Cortex of kidney (tissue), 1 donor: Measurements from ENCODE around the gene HEMGN.

Experiments used
- DNase-seq: peaks from one replicate; lab custom pipeline; 2025; lab: John Stamatoyannopoulos, UW

HEMGN gene

GRCh38 chr9:97895211-97895610 lies 42.8 kb downstream of the HEMGN start:
- DNase-seq: no peak

GRCh38 chr9:97892421-97892820 lies 45.6 kb downstream of the HEMGN start:
- DNase-seq: no peak

DNA sequence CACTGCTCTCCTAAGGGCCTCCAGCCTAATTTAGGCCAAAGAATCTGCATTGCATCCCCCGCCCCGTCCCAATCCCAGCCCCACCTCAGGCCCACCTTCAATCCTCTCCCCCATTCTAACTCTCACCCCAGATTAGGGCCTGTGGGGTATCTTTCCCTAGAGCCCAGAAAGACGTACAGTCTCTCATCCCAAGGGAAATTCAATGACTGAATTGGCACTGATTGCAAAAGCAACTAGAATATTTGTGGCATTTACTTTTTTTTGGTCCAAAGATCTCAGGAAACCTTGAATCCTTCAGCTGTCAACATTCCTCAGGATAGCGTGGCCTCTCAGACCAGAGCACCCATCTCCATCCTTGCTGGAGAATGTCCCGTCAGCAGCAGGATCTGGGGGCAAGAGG lies 46.2 kb downstream of the HEMGN start:
- no peak for DNase-seq

GRCh38 chr9:97889941-97890887 lies 47.8 kb downstream of the HEMGN start:
- no peak for DNase-seq

GRCh38 chr9:97880336-97880735 lies 57.6 kb downstream of the HEMGN start:
- DNase-seq: no peak
